ENCODE measurements around the gene LRBA. TPM values are rescaled to one million over a fixed set of nuclear protein-coding genes. Genes with fewer than 3 reads are reported as not detected.
"Not testable (repeated sequence)": the region's sequence is repeated elsewhere in the genome, so short reads cannot be mapped to it uniquely, and the experiment has no call there.

Gene LRBA
- polyA plus RNA-seq, 2 of the 4 experiments (the other 2 are of a cell fraction): 10.7 to 25.1 TPM

DNA sequence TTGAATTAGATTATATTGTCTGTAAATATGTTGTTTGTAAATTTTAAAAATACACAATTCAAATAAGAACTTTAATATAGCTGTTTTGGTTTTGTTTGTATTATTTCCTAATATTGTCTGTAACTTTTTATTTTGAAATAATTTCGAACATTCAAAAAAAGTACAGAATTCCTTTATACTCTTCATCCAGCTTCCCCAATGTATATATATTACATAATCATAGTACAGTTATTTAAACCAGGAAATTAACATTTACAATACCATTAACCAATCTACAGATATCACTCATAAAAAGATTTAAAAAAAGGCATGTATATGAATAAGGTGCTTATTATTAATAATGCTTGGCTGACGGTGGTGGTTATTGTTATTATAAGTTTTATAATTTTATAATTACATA lies 84.1 kb downstream of the LRBA start (continued):
- no peak for TF ChIP-seq HOXB13 (CRISPR knock-in tag; IDR thresholded peaks at IDR 0.05; ENCODE audit: low read depth)

DNA sequence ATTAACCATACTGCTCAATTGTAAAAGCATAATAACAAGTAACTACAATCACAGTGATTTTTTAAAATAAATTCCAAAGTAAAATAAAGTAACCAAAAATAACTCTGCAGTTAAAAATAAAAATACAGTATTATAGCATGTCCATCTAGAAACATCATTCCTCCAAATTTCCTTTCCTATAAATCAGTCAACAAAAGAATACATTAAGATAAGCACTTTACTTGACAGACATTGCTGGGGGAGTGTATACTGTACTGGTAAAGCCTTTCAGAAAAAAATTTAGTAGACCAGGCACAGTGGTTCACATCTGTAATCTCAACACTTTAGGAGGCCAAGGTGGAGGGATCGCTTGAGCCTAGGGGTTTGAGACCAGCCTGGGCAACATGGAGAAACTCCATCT lies 91.1 kb downstream of the LRBA start:
- CTCF ChIA-PET: no interaction called here
- ATAC-seq (no peak), FAIRE-seq (no peak), DNase-seq (ENCODE audit: low read depth in 1 of 2, low spot score in 1 of 2) (no peak)
- no peak overlapping the region for H3K4me3 ChIP-seq
- WGBS (ENCODE audit: missing lambda C conversion rate): 100% methylated on average over 1 of the region's 1 CpG
- H3K27ac ChIP-seq: no peak overlapping the region
- POLR2A ChIA-PET: no interaction called here
- TF ChIP-seq KDM5A (IDR thresholded peaks at IDR 0.05) (no peak), SREBF2 (IDR thresholded peaks at IDR 0.05) (no peak)
- TF ChIP-seq, protein P1, sequence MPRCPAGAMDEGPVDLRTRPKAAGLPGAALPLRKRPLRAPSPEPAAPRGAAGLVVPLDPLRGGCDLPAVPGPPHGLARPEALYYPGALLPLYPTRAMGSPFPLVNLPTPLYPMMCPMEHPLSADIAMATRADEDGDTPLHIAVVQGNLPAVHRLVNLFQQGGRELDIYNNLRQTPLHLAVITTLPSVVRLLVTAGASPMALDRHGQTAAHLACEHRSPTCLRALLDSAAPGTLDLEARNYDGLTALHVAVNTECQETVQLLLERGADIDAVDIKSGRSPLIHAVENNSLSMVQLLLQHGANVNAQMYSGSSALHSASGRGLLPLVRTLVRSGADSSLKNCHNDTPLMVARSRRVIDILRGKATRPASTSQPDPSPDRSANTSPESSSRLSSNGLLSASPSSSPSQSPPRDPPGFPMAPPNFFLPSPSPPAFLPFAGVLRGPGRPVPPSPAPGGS (IDR thresholded peaks at IDR 0.05): no peak
- H3K9me3 ChIP-seq: no peaks in the 10 kb centered on the region
- H3K4me1 ChIP-seq: peaks cover 15% of the 10 kb centered on the region
- H3K4me2 ChIP-seq: no peak overlapping the region

DNA sequence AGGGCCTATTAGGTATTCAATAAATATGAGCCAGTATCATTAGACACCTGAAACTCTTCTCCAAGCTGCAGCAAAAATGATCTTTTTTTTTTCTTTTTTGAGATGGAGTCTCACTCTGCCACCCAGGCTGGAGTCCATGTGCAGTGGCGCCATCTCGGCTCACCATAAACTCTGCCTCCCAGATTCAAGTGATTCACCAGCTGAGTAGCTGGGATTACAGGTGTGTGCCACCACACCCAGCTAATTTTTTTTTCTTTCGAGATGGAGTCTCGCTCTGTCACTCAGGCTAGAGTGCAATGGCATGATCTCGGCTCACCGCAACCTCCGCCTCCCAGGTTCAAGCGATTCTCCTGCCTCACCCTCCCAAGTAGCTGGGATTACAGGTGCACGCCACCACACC lies 93.6 kb downstream of the LRBA start:
- not testable (repeated sequence) for ATAC-seq

DNA sequence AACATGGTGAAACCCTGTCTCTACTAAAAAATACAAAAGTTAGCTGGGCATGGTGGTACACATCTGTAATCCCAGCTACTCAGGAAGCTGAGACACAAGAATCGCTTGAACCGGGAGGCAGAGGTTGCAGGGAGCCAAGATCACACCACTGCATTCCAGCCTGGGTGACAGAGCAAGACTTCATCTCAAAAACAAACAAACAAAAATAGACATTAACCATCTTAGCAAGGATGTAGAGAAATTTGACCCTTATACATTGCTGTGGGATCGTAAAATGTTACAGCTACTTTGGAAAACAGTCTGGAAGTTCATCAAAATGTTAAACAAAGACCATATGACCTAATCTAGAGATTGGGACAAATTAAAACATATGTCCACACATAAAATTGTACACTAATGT lies 96.5 kb downstream of the LRBA start:
- DNase-seq (ENCODE audit: low read depth in 1 of 2, low spot score in 1 of 2); H3K9me3 ChIP-seq; H3K27ac ChIP-seq; H3K4me2 ChIP-seq; CTCF ChIA-PET; H3K4me3 ChIP-seq; ATAC-seq; POLR2A ChIA-PET; FAIRE-seq: not testable (repeated sequence)
- H3K4me1 ChIP-seq: peaks cover 21% of the 10 kb centered on the region
- 77% methylated on average over 3 of the region's 3 CpGs for WGBS (ENCODE audit: missing lambda C conversion rate)

More for the DNA sequence above, 93.6 kb downstream of the LRBA start:
- 93% methylated on average over 9 of the region's 9 CpGs for WGBS (ENCODE audit: missing lambda C conversion rate)
- H3K4me2 ChIP-seq; DNase-seq (ENCODE audit: low read depth in 1 of 2, low spot score in 1 of 2); H3K27ac ChIP-seq; CTCF ChIA-PET; FAIRE-seq; H3K4me3 ChIP-seq; H3K9me3 ChIP-seq; POLR2A ChIA-PET: not testable (repeated sequence)
- peaks cover 21% of the 10 kb centered on the region for H3K4me1 ChIP-seq

DNA sequence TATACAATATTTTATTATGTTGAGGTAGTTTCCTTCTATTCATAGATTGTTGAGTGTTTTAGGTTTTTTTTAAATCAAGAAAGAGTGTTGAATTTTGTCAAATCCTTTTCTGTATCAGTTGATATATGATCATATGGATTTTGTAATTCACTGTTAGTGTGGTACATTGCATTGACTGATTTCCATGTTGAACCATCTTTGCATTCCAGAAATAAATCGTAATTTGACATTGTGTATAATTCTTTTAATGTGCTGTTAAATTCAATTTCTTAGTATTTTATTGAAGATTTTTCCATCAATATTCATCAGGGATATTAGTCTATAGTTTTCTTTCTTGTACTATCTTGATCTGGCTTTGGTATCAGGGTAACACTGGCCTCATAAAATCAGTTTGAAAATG lies 103.8 kb downstream of the LRBA start:
- Histone ChIP-seq H3K4me1 (no peaks in the 10 kb centered on the region), H3K4me3 (no peak overlapping the region), H3K4me2 (no peak overlapping the region), H3K27ac (no peak overlapping the region), H3K9me3 (peaks cover 3% of the 10 kb centered on the region; the same call in 1 of the 3 replicates)
- ATAC-seq: no peak
- FAIRE-seq: no peak
- WGBS (ENCODE audit: missing lambda C conversion rate): 91% methylated on average over 1 of the region's 1 CpG
- no peak for DNase-seq (ENCODE audit: low read depth in 1 of 2, low spot score in 1 of 2)
- CTCF ChIA-PET: no interaction called here
- POLR2A ChIA-PET: no interaction called here
- TF ChIP-seq ESRRA (IDR thresholded peaks at IDR 0.05; ENCODE audit: borderline replicate concordance, low read length) (no peak), FOXS1 (CRISPR knock-in tag; IDR thresholded peaks at IDR 0.05) (no peak), POLR2AphosphoS2 (conservative IDR thresholded peaks at IDR 0.05; ENCODE audit: low read length) (no peak)
- TF ChIP-seq, protein P2, sequence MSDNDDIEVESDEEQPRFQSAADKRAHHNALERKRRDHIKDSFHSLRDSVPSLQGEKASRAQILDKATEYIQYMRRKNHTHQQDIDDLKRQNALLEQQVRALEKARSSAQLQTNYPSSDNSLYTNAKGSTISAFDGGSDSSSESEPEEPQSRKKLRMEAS (IDR thresholded peaks at IDR 0.05): no peak

DNA sequence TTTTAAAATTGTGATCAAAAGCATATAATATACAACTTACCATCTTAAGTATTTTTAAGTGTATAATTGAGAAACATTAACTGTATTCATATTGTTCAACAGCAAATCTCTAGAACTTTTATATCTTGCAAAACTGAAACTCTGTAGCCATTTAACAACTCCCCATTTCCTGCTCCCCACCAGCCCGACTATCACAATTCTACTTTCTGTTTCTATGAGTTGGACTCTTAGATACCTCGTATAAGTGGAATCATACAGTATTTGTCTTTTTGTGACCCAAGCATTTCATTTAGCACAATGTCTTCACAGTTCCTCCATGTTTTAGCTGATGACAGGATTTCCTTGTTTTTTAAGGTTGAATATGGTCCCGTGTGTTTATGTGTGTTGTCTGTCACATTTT lies 106.0 kb downstream of the LRBA start:
- ChIA-PET POLR2A (no interaction called here), CTCF (no interaction called here)
- no peak overlapping the region for H3K4me3 ChIP-seq
- WGBS (ENCODE audit: missing lambda C conversion rate): 97% methylated on average over 3 of the region's 3 CpGs
- FAIRE-seq (no peak), ATAC-seq (no peak), DNase-seq (ENCODE audit: low read depth in 1 of 2, low spot score in 1 of 2) (no peak)
- H3K4me1 ChIP-seq: no peaks in the 10 kb centered on the region
- H3K27ac ChIP-seq: no peak overlapping the region
- TF ChIP-seq POLR2AphosphoS2 (conservative IDR thresholded peaks at IDR 0.05; ENCODE audit: low read length): no peak
- TF ChIP-seq, protein P3, sequence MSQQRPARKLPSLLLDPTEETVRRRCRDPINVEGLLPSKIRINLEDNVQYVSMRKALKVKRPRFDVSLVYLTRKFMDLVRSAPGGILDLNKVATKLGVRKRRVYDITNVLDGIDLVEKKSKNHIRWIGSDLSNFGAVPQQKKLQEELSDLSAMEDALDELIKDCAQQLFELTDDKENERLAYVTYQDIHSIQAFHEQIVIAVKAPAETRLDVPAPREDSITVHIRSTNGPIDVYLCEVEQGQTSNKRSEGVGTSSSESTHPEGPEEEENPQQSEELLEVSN (IDR thresholded peaks at IDR 0.05; ENCODE audit: borderline replicate concordance, low read depth): no peak
- no peak for TF ChIP-seq NR3C1 (IDR thresholded peaks at IDR 0.05)
- no peak for TF ChIP-seq TP53 (CRISPR knock-in tag; IDR thresholded peaks at IDR 0.05)
- no peak for TF ChIP-seq HEYL (CRISPR knock-in tag; IDR thresholded peaks at IDR 0.05)
- TF ChIP-seq RAD21 (conservative IDR thresholded peaks at IDR 0.05 in 1 of 2, IDR thresholded peaks at IDR 0.05 in 1 of 2): no peak
- no peak overlapping the region for H3K4me2 ChIP-seq
- peaks cover 3% of the 10 kb centered on the region; the same call in 1 of the 3 replicates for H3K9me3 ChIP-seq

All from A549 (cell line).